ENCODE measurements around the gene STX10. TPM values are rescaled to one million over a fixed set of nuclear protein-coding genes. Genes with fewer than 3 reads are reported as not detected.
A peak's percentile ranks its signal among the peaks of the same experiment; 100 is the strongest.

STX10 gene
- total and polyA plus RNA-seq, 9 of the 15 experiments (the other 6 are each of a cell fraction or from before 2014, with no cell fraction given): 0.51 to 66.3 (median 31.0) TPM

GRCh38 chr19:13150187-13150930 is at the start of gene STX10, which contains the start of gene IER2 (continued):
- TF ChIP-seq, protein P1, sequence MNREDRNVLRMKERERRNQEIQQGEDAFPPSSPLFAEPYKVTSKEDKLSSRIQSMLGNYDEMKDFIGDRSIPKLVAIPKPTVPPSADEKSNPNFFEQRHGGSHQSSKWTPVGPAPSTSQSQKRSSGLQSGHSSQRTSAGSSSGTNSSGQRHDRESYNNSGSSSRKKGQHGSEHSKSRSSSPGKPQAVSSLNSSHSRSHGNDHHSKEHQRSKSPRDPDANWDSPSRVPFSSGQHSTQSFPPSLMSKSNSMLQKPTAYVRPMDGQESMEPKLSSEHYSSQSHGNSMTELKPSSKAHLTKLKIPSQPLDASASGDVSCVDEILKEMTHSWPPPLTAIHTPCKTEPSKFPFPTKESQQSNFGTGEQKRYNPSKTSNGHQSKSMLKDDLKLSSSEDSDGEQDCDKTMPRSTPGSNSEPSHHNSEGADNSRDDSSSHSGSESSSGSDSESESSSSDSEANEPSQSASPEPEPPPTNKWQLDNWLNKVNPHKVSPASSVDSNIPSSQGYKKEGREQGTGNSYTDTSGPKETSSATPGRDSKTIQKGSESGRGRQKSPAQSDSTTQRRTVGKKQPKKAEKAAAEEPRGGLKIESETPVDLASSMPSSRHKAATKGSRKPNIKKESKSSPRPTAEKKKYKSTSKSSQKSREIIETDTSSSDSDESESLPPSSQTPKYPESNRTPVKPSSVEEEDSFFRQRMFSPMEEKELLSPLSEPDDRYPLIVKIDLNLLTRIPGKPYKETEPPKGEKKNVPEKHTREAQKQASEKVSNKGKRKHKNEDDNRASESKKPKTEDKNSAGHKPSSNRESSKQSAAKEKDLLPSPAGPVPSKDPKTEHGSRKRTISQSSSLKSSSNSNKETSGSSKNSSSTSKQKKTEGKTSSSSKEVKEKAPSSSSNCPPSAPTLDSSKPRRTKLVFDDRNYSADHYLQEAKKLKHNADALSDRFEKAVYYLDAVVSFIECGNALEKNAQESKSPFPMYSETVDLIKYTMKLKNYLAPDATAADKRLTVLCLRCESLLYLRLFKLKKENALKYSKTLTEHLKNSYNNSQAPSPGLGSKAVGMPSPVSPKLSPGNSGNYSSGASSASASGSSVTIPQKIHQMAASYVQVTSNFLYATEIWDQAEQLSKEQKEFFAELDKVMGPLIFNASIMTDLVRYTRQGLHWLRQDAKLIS (CRISPR knock-in tag; IDR thresholded peaks at IDR 0.05): peak; percentile 6; the same call in 1 of the 2 replicates
- TF ChIP-seq ZNF212 (CRISPR knock-in tag; IDR thresholded peaks at IDR 0.05) (no peak), ATF6 (CRISPR knock-in tag; IDR thresholded peaks at IDR 0.05) (peak; percentile 77), ZNF274 (IDR thresholded peaks at IDR 0.05; ENCODE audit: borderline replicate concordance, low read depth, low read length) (no peak), MTF1 (CRISPR knock-in tag; IDR thresholded peaks at IDR 0.05; ENCODE audit: borderline replicate concordance) (no peak), USF1 (CRISPR knock-in tag; IDR thresholded peaks at IDR 0.05) (peak; percentile 78), POLR2G (IDR thresholded peaks at IDR 0.05; ENCODE audit: low read depth, low read length) (peak; percentile 81), BRCA1 (IDR thresholded peaks at IDR 0.05) (no peak), BRCA1 (CRISPR knock-in tag; IDR thresholded peaks at IDR 0.05) (0 out of 2 replicates have a peak, but pooled peaks have one; percentile 22), MXI1 (IDR thresholded peaks at IDR 0.05; ENCODE audit: low read depth, low read length) (peak; percentile 76; the same call in 1 of the 2 replicates), HLTF (IDR thresholded peaks at IDR 0.05) (peak; percentile 49; the same call in 1 of the 2 replicates), ARNT (IDR thresholded peaks at IDR 0.05) (peak; percentile 38 to 74; a peak in 2 of 4 replicates), KDM5B (IDR thresholded peaks at IDR 0.05; ENCODE audit: insufficient replicate concordance, low read depth, low read length) (peak; percentile 31)
- TF ChIP-seq, protein P2, sequence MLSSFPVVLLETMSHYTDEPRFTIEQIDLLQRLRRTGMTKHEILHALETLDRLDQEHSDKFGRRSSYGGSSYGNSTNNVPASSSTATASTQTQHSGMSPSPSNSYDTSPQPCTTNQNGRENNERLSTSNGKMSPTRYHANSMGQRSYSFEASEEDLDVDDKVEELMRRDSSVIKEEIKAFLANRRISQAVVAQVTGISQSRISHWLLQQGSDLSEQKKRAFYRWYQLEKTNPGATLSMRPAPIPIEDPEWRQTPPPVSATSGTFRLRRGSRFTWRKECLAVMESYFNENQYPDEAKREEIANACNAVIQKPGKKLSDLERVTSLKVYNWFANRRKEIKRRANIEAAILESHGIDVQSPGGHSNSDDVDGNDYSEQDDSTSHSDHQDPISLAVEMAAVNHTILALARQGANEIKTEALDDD (IDR thresholded peaks at IDR 0.05): no peak
- TF ChIP-seq, protein P3, sequence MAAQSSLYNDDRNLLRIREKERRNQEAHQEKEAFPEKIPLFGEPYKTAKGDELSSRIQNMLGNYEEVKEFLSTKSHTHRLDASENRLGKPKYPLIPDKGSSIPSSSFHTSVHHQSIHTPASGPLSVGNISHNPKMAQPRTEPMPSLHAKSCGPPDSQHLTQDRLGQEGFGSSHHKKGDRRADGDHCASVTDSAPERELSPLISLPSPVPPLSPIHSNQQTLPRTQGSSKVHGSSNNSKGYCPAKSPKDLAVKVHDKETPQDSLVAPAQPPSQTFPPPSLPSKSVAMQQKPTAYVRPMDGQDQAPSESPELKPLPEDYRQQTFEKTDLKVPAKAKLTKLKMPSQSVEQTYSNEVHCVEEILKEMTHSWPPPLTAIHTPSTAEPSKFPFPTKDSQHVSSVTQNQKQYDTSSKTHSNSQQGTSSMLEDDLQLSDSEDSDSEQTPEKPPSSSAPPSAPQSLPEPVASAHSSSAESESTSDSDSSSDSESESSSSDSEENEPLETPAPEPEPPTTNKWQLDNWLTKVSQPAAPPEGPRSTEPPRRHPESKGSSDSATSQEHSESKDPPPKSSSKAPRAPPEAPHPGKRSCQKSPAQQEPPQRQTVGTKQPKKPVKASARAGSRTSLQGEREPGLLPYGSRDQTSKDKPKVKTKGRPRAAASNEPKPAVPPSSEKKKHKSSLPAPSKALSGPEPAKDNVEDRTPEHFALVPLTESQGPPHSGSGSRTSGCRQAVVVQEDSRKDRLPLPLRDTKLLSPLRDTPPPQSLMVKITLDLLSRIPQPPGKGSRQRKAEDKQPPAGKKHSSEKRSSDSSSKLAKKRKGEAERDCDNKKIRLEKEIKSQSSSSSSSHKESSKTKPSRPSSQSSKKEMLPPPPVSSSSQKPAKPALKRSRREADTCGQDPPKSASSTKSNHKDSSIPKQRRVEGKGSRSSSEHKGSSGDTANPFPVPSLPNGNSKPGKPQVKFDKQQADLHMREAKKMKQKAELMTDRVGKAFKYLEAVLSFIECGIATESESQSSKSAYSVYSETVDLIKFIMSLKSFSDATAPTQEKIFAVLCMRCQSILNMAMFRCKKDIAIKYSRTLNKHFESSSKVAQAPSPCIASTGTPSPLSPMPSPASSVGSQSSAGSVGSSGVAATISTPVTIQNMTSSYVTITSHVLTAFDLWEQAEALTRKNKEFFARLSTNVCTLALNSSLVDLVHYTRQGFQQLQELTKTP (IDR thresholded peaks at IDR 0.05; ENCODE audit: low read depth in 1 of 2, partially characterized antibody in 2 of 2): peak; percentile 46 to 88

Measured in K562 (cell line).